Epithelial cell of esophagus (primary cell): ENCODE measurements around the gene CACNA2D1.

Experiments used
- DNase-seq: peaks from one replicate; pipeline ENCODE4 v3.0.0; 2010; ENCODE audit warnings: low read depth
- H3K4me3 ChIP-seq: 2 replicates; pipeline ENCODE4 v1.5.1; 2011; ENCODE audit warnings: mild to moderate bottlenecking, low read length, control low read depth
- CTCF ChIP-seq: IDR thresholded peaks from 2 replicates; pipeline ENCODE4 v1.5.1; 2011; ENCODE audit warnings: low read depth, mild to moderate bottlenecking, low read length, control low read depth, inconsistent platforms; ENCODE audit not compliant: insufficient read depth; ENCODE audit errors: missing control alignments

The CACNA2D1 gene

DNA sequence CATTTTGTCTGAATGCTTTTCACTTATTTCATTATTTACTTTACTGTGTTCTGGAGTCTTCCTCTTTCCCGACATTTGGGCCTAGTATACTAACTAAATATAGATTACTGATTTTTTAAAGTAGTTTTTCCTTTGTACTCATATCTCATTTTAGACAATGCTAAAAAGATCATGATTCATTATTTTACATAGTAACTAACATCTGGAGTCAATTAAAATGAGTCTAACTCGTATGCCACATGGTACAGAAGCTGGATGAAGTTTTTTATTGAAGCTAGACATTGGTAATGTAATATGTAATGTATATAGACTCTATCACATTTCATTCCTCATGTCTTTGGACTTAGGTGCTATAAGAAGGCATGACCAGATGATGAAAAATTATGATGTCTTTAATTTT is 517.4 kb downstream of the CACNA2D1 start:
- no peak for TF ChIP-seq CTCF
- DNase-seq = no peak
- H3K4me3 ChIP-seq = no peak overlapping the region

GRCh38 chr7:81925530-81925929 is 518.0 kb downstream of the CACNA2D1 start:
- no peak for DNase-seq
- TF ChIP-seq CTCF = no peak
- no peak overlapping the region for H3K4me3 ChIP-seq

- DNase-seq = no peak
- no peak for TF ChIP-seq CTCF
- H3K4me3 ChIP-seq = no peak overlapping the region
Measured at GRCh38 chr7:81924494-81924893, 519.1 kb downstream of the CACNA2D1 start.

GRCh38 chr7:81919494-81919893 is 524.1 kb downstream of the CACNA2D1 start:
- no peak for DNase-seq
- TF ChIP-seq CTCF = no peak

DNA sequence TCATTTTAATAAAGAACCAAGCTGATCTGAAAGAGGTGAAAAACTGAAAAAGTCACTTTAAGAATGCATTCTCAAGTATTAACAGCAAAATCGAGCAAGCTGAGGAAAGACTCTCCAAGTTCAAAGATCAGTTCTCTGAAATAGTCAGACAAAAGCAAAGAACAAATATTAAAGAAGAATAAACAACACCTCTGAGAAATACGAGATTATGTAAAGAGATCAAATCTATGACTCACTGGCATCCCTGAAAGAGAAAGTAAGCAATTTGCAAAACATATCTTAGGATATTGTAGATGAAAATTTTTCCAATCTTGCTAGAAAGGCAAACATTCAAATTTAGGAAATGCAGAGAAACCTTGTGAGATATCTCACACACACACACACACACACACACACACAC is 535.4 kb downstream of the CACNA2D1 start:
- H3K4me3 ChIP-seq = no peak overlapping the region
- no peak for TF ChIP-seq CTCF
- DNase-seq = peak; percentile 24

More at GRCh38 chr7:81919494-81919893, 524.1 kb downstream of the CACNA2D1 start:
- no peak overlapping the region for H3K4me3 ChIP-seq

- no peak for TF ChIP-seq CTCF
- no peak for DNase-seq
- no peak overlapping the region for H3K4me3 ChIP-seq
Measured at GRCh38 chr7:81903115-81903514, 540.5 kb downstream of the CACNA2D1 start.

- no peak for TF ChIP-seq CTCF
Measured at GRCh38 chr7:81902536-81902935, 541.0 kb downstream of the CACNA2D1 start.

More at GRCh38 chr7:81902536-81902935, 541.0 kb downstream of the CACNA2D1 start:
- DNase-seq = no peak
- H3K4me3 ChIP-seq = no peak overlapping the region
